ENCODE data around the gene ERBB4. TPM values are rescaled to one million over a fixed set of nuclear protein-coding genes. Genes with fewer than 3 reads are reported as not detected.

ERBB4 gene
- total RNA-seq, 1 donor from 2014 or later, result 25.3 TPM

DNA sequence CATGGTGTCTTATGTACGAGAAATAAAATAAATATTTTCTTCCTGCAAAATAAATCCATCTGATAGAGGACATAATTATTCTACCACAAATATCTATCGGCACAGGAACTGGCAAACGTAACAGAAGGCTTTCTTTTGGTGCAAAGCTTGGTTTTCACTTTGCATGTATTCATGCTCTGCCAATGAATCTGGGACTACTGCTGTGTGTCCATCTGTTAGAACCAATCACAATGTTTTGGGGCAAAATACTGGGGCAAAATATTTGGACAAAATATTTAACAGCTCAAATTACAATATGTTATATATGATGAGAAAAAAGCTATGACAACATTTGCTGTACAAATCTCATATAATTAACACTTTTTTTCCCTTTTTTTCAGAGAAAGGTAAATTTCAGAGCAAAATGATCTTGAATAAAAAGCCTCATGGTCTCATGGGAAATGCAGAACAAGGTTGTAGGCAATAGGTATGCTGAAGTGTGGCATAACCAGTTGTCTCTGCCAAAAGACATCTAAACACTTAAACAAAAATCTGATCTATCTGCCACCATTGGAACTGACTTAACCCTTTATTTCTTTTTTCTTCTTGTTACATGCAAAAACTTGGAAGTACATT, 1059.0 kb downstream of the ERBB4 start:
- ATAC-seq, result no peak
- Histone ChIP-seq H3K9me3 (no peaks in the 10 kb centered on the region), H3K36me3 (no peaks in the 10 kb centered on the region), H3K27me3 (ENCODE audit: low read depth) (no peaks in the 10 kb centered on the region), H3K4me1 (no peaks in the 10 kb centered on the region), H3K27ac (no peak overlapping the region), H3K4me3 (no peak overlapping the region)
- TF ChIP-seq, protein P1, sequence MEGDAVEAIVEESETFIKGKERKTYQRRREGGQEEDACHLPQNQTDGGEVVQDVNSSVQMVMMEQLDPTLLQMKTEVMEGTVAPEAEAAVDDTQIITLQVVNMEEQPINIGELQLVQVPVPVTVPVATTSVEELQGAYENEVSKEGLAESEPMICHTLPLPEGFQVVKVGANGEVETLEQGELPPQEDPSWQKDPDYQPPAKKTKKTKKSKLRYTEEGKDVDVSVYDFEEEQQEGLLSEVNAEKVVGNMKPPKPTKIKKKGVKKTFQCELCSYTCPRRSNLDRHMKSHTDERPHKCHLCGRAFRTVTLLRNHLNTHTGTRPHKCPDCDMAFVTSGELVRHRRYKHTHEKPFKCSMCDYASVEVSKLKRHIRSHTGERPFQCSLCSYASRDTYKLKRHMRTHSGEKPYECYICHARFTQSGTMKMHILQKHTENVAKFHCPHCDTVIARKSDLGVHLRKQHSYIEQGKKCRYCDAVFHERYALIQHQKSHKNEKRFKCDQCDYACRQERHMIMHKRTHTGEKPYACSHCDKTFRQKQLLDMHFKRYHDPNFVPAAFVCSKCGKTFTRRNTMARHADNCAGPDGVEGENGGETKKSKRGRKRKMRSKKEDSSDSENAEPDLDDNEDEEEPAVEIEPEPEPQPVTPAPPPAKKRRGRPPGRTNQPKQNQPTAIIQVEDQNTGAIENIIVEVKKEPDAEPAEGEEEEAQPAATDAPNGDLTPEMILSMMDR (IDR thresholded peaks at IDR 0.05), result no peak
- DNase-seq, result no peak
- intact Hi-C loops (cut with DNase I), result no loop called here

DNA sequence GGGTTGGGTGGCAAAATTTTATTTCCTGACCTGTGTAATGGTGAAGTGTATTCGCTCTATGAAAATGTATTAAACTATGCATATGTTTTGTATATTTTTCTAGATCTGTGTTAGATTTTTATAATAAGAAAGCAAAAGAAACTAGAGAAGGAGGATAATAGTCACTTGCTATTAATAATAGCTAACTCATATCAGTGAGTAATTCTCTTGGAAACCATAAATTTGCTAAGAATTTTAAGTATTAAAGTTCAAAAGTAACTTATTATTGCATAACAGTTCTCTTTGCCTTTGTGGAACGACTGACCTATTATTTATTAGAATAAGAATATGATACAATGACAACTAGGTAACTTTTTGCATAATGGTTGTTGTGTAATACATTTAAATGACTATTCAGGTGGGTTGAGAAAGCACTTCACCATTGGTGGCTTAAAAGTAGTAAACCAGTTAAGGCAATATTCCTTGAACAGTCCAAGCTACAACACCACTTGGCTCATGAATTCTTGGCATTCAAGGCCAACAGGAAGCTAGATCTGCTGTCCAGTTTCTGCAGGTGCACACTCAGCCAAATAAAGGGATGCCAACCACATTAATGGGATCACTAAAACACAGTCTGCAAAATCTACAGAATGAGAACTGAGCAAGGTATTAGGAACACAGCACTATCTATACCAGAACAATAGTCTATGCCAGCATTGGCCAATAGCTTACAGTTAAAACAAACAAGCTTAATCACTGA, 1060.9 kb downstream of the ERBB4 start:
- Histone ChIP-seq H3K9me3 (no peaks in the 10 kb centered on the region), H3K27me3 (ENCODE audit: low read depth) (no peaks in the 10 kb centered on the region), H3K27ac (no peak overlapping the region), H3K4me1 (no peaks in the 10 kb centered on the region), H3K36me3 (no peaks in the 10 kb centered on the region), H3K4me3 (no peak overlapping the region)
- intact Hi-C loops (cut with DNase I), result no loop called here
- ATAC-seq (no peak), DNase-seq (no peak)
- TF ChIP-seq, protein P1 (IDR thresholded peaks at IDR 0.05), result no peak

DNA sequence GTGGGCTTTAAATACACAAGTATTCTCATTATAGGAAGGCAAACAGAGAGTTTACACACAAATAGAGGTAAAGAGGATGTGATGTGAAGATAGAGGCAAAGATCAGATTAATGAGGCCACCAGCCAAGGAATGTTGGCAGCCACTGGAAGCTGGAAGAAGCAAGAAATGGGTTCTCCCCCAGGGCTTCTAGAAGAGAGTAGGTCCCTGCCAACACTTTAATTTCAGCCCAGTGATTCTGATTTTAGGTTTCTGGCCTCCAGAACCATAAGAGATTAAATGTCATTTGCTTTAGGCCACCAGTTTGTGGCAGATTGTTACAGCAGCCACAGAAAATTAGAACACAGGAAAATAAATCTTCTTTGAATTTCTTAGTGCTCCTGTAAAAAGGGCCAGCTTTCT, 1065.5 kb downstream of the ERBB4 start:
- intact Hi-C loops (cut with DNase I), result no loop called here
- ATAC-seq (no peak), DNase-seq (no peak)
- no peaks in the 10 kb centered on the region for H3K4me1 ChIP-seq
- no peaks in the 10 kb centered on the region for H3K27me3 ChIP-seq (ENCODE audit: low read depth)
- H3K36me3 ChIP-seq, result no peaks in the 10 kb centered on the region
- TF ChIP-seq, protein P1 (IDR thresholded peaks at IDR 0.05), result no peak
- no peak overlapping the region for H3K4me3 ChIP-seq
- H3K9me3 ChIP-seq, result no peaks in the 10 kb centered on the region
- no peak overlapping the region for H3K27ac ChIP-seq

DNA sequence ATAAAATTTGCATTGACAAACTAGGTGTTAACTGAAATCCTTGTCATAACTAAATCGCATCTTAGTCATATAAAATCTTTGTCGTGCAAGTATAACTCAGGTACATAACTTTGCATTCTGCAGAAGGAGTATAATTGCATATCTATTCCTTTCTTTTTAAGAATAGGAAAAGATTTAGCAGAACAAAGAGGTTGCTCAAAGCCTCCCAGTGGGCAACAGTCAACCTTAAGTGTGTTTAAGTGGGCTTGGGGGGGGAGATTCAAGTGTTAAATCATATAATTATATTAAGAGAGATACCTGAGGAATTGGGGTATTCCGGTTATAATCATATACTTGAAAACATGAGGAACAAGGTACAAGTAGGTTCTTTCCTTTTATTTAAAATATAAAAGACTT, 1068.9 kb downstream of the ERBB4 start:
- Histone ChIP-seq H3K27me3 (ENCODE audit: low read depth) (no peaks in the 10 kb centered on the region), H3K36me3 (no peaks in the 10 kb centered on the region), H3K9me3 (no peaks in the 10 kb centered on the region), H3K4me3 (no peak overlapping the region), H3K27ac (no peak overlapping the region), H3K4me1 (no peaks in the 10 kb centered on the region)
- TF ChIP-seq, protein P1 (IDR thresholded peaks at IDR 0.05), result no peak
- intact Hi-C loops (cut with DNase I), result no loop called here
- ATAC-seq, result no peak
- no peak for DNase-seq

DNA sequence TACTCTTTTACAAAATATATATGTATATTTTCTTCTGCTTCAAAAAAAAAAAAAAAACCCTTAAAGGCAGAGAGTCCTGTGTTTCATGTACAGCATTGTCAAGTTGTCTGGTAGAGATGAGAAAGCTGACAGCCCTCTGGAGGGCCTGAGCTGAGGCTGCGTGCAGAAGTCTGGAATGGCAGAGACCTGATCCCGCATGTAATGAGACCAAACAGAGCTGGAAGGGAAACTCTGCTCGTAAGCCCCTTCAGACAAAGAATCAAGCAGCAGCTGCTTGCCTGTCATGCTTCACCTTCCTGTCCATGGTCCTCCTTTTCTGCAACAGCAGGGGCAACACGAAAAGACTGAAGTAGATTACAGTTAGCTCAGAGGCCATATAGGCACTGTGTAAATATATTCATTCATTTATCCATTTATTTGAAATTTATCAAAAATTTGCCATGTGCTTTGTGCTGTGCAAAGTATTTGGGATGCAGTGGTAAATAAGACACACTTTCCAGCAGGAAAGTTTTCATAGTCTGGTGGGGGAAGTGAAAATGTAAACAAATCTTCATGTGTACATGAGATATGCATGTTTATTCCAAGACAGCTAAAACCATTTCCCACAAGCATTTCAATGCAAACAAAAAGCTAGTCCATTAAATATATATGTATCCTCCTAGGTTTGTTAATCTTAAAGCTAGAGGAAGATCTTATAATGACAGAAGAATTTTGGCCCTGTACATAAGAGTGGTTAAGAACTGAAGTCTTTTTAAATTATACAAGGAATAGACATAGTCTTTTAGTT, 1069.5 kb downstream of the ERBB4 start:
- DNase-seq (no peak), ATAC-seq (no peak)
- TF ChIP-seq, protein P1 (IDR thresholded peaks at IDR 0.05), result no peak
- H3K36me3 ChIP-seq, result no peaks in the 10 kb centered on the region
- no peak overlapping the region for H3K27ac ChIP-seq
- intact Hi-C loops (cut with DNase I), result no loop called here
- H3K9me3 ChIP-seq, result no peaks in the 10 kb centered on the region
- H3K27me3 ChIP-seq (ENCODE audit: low read depth), result no peaks in the 10 kb centered on the region
- H3K4me3 ChIP-seq, result no peak overlapping the region
- no peaks in the 10 kb centered on the region for H3K4me1 ChIP-seq
